NCI-H2029 treated with DMSO at 0.1 percent for 48 hours (cell line): ENCODE results near the gene COL2A1.
"Not testable (repeated sequence)": the region's sequence is repeated elsewhere in the genome, so short reads cannot be mapped to it uniquely, and the experiment has no call there.

Experiments
- DNase-seq: peaks from one replicate; lab custom pipeline; 2025; lab: John Stamatoyannopoulos, UW

The COL2A1 gene

GRCh38 chr12:47975036-47975620, 29.1 kb downstream of the COL2A1 start:
- DNase-seq, result no peak

DNA sequence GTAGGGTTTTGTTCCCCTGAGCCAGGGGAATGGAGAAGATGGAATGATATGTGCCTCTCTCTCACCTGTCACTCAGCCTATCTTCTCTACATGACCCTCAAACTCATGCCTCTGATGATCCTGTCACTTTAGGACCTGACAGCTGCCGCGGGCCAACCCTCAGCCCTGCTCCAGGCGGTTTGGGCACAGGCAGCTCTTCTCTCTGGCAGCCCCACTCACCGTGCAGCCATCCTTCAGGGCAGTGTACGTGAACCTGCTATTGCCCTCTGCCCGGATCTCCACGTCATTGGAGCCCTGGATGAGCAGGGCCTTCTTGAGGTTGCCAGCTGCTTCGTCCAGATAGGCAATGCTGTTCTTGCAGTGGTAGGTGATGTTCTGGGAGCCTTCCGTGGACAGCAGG, 30.4 kb downstream of the COL2A1 start:
- no peak for DNase-seq

DNA sequence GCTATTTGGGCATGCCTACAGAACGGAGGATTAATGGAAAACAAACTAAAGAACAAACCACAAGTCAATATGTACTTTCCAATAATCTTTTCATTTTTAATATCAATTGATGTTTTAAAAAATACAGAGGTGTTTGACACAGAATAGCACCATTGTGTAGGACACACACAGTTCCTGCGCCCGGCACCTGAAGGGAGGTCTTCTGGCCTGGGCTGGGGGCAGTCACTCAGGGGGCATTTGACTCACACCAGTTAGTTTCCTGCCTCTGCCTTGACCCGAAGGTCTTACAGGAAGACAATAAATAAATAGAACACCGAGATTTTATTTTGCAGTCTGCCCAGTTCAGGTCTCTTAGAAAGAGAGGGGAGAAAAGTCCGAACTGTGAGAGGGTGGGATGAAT, 31.4 kb downstream of the COL2A1 start:
- DNase-seq, result no peak

GRCh38 chr12:47970843-47971242, 33.4 kb downstream of the COL2A1 start:
- no peak for DNase-seq

GRCh38 chr12:47969845-47970244, 34.4 kb downstream of the COL2A1 start:
- DNase-seq, result no peak

- DNase-seq, result no peak
These were observed 36.6 kb downstream of the COL2A1 start for GRCh38 chr12:47967461-47968321.

DNA sequence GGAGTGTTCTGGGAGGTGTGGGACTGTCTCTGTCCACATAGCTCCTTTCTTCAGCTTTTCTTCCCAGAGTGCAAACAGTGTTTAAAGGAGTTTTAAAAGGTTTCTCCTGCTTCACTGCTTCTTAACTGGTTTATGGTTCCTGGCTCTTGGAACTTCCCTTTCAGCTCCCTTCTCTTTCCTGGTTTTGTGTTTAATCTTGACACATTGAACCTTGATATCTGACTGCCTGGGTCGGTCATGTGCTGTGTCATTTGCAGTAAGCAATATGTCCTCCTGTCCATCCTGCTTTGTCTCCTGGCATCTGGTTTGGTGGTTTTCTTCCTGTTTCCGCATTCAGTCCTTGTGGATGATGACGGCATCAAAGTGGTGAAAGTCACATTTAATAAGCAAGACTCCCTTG, 38.7 kb downstream of the COL2A1 start:
- no peak for DNase-seq

DNA sequence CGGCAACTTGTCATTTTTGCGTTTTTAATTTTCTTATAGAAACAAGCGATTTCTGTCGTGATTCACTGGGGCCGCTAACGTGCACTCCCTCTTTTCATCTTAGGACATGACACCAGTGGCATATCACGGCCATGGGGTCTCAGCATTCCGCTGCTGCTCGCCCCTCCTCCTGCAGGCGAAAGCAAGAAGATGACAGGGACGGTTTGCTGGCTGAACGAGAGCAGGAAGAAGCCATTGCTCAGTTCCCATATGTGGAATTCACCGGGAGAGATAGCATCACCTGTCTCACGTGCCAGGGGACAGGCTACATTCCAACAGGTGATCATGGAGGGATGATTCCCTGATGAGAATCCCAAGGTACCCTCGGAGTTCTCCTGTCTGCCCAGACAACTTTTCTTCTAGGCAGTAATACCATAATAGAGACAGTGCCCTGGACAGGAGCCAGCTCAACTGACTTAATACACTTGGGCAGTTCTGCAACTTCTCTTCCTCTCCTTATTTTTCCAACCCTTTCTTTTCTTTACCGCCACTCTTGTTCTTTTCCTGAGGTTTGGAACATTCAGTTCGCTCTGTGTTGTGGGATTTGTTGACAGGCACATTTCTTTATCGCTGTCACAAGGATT, 40.1 kb downstream of the COL2A1 start:
- no peak for DNase-seq

- peak; percentile 46 for DNase-seq
These were observed 40.8 kb downstream of the COL2A1 start, which contains the start of gene TMEM106C for GRCh38 chr12:47963340-47964040. Gene TMEM106C, plus strand, starts transcription at chr12:47963596. Its CDS starts 641 bp downstream, at chr12:47964237.

GRCh38 chr12:47962198-47962597, 42.1 kb downstream of the COL2A1 start:
- DNase-seq, result no peak

DNA sequence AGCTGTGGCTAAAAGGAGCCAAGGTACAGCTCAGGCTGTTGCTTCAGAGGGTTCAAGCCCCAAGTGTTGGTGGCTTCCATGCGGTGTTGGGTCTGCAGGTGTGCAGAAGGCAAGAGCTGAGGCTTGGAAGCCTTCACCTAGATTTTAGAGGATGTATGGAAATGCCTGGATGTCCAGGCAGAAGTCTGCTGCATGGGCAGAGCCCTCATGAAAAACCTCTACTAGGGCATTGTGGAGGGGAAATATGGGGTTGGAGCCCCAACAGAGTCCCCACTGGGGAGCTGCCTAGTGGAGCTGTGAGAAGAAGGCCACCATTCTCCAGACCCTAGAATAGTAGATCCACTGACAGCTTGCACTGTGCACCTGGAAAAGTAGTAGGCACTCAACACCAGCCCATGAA, 46.6 kb downstream of the COL2A1 start:
- not testable (repeated sequence) for DNase-seq

DNA sequence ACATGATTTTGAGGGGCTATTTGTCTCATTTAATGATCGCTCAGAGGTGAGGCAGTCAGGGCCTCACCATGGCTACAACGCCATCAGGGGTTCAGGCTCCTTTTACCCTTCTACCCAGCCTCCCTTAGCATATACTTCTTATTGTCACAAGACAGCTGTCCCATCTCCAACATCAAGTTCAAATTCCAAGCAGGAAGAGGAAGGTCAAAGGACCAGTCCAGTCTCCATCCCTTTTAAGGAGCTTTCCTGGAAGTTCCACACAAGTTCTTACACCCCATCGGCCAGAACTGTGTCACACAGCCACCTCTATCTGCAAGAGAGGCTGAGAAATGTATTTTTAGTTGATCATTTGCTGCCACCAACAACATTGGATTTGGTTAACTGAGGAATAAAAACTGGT, 49.2 kb downstream of the COL2A1 start:
- DNase-seq, result no peak

GRCh38 chr12:47954467-47955045, 49.7 kb downstream of the COL2A1 start:
- DNase-seq, result no peak

GRCh38 chr12:47954058-47954457, 50.2 kb downstream of the COL2A1 start:
- DNase-seq, result no peak

- no peak for DNase-seq
These were observed 53.3 kb downstream of the COL2A1 start for GRCh38 chr12:47950856-47951468.

DNA sequence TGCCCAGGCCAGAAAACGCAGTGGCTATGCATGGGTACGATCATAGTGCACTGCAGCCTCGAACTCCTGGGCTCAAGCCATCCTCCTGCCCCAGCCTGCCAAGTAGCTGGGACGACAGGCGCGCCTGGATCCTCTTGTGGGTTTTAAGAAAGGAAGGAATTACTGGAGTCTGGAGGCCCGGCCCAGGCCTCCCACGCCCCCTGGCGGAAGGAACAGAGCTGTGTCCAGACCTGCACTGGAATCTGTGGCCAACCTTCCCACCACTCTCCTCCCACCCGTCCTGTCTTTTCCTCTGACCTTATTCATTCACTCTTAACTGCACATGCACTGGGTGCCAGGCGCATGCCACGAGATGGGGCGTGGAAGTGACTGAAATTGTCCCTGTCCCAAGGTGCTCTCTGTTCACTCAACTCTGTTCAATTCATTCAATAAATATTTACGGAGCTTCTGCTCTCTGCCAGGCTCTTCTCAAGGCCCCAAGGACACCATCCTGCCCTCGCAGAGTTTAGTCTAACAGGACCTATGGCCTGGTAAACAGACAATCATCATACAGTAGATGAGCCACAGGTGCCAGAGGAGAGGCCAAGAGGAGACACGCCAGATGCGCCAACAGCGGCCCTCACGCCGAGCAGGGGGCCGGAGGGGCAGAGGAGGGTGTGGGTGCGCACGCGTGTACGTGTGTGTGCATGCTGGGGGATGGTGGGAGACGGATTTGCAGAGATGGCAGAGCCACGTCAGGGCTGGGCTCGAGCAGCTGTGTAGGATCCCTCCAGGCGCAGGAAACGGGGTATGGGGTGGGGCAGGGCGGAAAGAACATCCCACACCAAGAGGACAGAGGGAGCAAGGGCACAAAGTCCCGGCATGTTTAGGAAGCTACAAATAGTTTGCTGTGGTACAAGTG, 54.6 kb downstream of the COL2A1 start:
- DNase-seq, result peak; percentile 21

GRCh38 chr12:47947341-47947740, 56.9 kb downstream of the COL2A1 start:
- no peak for DNase-seq

GRCh38 chr12:47946413-47947323, 57.6 kb downstream of the COL2A1 start:
- DNase-seq, result no peak

DNA sequence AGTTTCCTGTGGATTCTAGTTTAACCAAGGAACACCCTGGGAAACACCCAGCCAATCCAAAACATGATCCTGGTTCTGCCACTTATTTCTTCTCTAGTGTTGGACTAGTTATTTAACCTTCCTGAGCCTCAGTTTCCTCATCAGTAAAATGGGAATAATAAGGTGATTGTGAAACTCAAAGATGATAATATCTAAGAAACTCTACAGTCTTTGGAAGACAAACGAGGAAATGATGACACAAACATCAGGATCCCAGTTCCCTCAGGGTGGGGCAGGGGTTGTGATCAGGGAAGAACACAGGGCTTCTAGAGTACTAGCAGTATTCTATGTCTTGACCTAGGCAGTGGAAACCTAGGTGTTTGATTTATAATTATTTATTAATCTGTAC, 58.9 kb downstream of the COL2A1 start:
- DNase-seq, result no peak
